SK-N-SH (cell line): ENCODE results near the gene OR10R2.

Source experiments
- EP300 ChIP-seq, 2 experiments: IDR thresholded peaks; 2 replicates each; pipeline versions ENCODE4 v1.4.0 to v1.6.1; 2012; ENCODE audit warnings: borderline replicate concordance in 1 of 2, low read depth in 1 of 2, low read length in 1 of 2
- MXI1 ChIP-seq: IDR thresholded peaks from 2 replicates; pipeline ENCODE4 v1.6.1; 2012; ENCODE audit warnings: mild to moderate bottlenecking, low read depth, low read length, improper control_type of control experiment
- RXRA ChIP-seq: IDR thresholded peaks from 2 replicates; pipeline ENCODE4 v1.4.0; 2012; ENCODE audit warnings: low read depth, mild to moderate bottlenecking, borderline replicate concordance
- TF ChIP-seq, protein P1 (sequence below): fragments of 200-600 bp; sonication (generic); IDR thresholded peaks from 2 replicates; pipeline ENCODE4 v1.6.1; 2017; ENCODE audit warnings: antibody characterized with exemption, mild to moderate bottlenecking, moderate library complexity

DNA sequence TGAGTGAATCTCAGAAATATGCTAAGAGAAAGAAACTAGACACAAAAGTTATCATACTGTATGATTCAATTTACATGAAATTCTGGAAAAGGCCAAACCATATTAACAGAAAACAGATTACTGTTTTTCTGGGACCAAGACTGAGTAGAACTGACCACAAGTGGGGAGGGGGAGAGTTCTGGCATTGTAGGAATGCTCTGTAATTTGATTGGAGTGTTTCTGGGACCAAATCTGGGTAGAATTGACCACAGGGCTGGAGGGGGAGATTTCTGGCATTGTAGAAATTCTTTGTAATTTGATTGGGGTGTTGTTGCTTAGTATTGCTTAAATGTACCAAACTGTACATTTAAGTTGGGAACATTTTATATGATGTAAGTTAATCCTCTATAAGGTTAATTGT, 13.8 kb upstream of the OR10R2 start:
- TF ChIP-seq RXRA = no peak
- TF ChIP-seq, protein P1, sequence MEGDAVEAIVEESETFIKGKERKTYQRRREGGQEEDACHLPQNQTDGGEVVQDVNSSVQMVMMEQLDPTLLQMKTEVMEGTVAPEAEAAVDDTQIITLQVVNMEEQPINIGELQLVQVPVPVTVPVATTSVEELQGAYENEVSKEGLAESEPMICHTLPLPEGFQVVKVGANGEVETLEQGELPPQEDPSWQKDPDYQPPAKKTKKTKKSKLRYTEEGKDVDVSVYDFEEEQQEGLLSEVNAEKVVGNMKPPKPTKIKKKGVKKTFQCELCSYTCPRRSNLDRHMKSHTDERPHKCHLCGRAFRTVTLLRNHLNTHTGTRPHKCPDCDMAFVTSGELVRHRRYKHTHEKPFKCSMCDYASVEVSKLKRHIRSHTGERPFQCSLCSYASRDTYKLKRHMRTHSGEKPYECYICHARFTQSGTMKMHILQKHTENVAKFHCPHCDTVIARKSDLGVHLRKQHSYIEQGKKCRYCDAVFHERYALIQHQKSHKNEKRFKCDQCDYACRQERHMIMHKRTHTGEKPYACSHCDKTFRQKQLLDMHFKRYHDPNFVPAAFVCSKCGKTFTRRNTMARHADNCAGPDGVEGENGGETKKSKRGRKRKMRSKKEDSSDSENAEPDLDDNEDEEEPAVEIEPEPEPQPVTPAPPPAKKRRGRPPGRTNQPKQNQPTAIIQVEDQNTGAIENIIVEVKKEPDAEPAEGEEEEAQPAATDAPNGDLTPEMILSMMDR = no peak
- TF ChIP-seq MXI1 = no peak
- no peak for TF ChIP-seq EP300 (IDR thresholded peaks at IDR 0.05; ENCODE audit: borderline replicate concordance in 1 of 2, low read depth in 1 of 2, low read length in 1 of 2)
